CD14-positive monocyte (primary cell): ENCODE data around the gene CLTCL1. TPM values are rescaled to one million over a fixed set of nuclear protein-coding genes. Genes with fewer than 3 reads are reported as not detected.
A peak's percentile ranks its signal among the peaks of the same experiment; 100 is the strongest.
"Not testable (repeated sequence)": the region's sequence is repeated elsewhere in the genome, so short reads cannot be mapped to it uniquely, and the experiment has no call there.

Experiments
- DNase-seq, 3 donors: peaks; one replicate each; pipeline ENCODE4 v3.0.0-alpha.2; 2011 to 2022
- H2AFZ ChIP-seq: 2 replicates; pipeline ENCODE4 v1.6.0; 2012; ENCODE audit warnings: mild to moderate bottlenecking, low read depth, low read length, inconsistent platforms; ENCODE audit not compliant: insufficient read depth, poor library complexity, severe bottlenecking
- H3K27ac ChIP-seq, 2 donors: 1 replicate in 1 of 2; 2 replicates in 1 of 2; pipeline ENCODE4 v1.5.1; 2012 to 2013; ENCODE audit warnings: low read length in 2 of 2, control low read depth in 1 of 2, inconsistent platforms in 1 of 2, low read depth in 1 of 2, mild to moderate bottlenecking in 1 of 2
- H3K27me3 ChIP-seq, 2 donors: one replicate each; pipeline versions ENCODE4 v1.6.0 to v1.6.1; 2011 to 2013; ENCODE audit warnings: low read length in 2 of 2; ENCODE audit not compliant: control insufficient read depth in 2 of 2, insufficient read depth in 2 of 2
- H3K36me3 ChIP-seq, 2 donors: replicated peaks in 1 of 2; 1 replicate in 1 of 2; 2 replicates in 1 of 2; pipeline versions ENCODE4 v1.5.1 to v1.6.1; 2012 to 2013; ENCODE audit warnings: low read length in 2 of 2, control low read depth in 1 of 2, inconsistent platforms in 1 of 2, mild to moderate bottlenecking in 1 of 2; ENCODE audit not compliant: insufficient read depth in 2 of 2, control insufficient read depth in 1 of 2
- H3K4me1 ChIP-seq, 2 donors: 1 replicate in 1 of 2; 2 replicates in 1 of 2; pipeline versions ENCODE4 v1.5.1 to v1.6.1; 2012 to 2013; ENCODE audit warnings: low read length in 2 of 2, control low read depth in 1 of 2, inconsistent platforms in 1 of 2, mild to moderate bottlenecking in 1 of 2, moderate library complexity in 1 of 2; ENCODE audit not compliant: insufficient read depth in 2 of 2, control insufficient read depth in 1 of 2
- H3K4me2 ChIP-seq: replicated peaks from 2 replicates; pipeline ENCODE3; 2012; ENCODE audit warnings: low read length, moderate library complexity, mild to moderate bottlenecking; ENCODE audit not compliant: poor library complexity, severe bottlenecking; ENCODE audit errors: extremely low read depth
- H3K4me3 ChIP-seq, 3 experiments: fragments of 200-600 bp in 1 of 3; sonication (generic) in 1 of 3; replicated peaks in 1 of 3; 1 replicate in 2 of 3; 2 replicates in 1 of 3; pipeline ENCODE4 v1.5.1; 2011 to 2013; ENCODE audit warnings: low read length in 3 of 3, mild to moderate bottlenecking in 3 of 3, control low read depth in 2 of 3, low read depth in 2 of 3, inconsistent platforms in 1 of 3, moderate library complexity in 1 of 3
- H3K79me2 ChIP-seq: 2 replicates; pipeline ENCODE4 v1.6.0; 2012; ENCODE audit warnings: mild to moderate bottlenecking, control low read depth, inconsistent platforms, low read length, moderate library complexity; ENCODE audit not compliant: insufficient read depth
- H3K9ac ChIP-seq: 2 replicates; pipeline ENCODE4 v1.6.0; 2017; ENCODE audit warnings: low read length, mild to moderate bottlenecking; ENCODE audit not compliant: insufficient read depth, poor library complexity, severe bottlenecking
- H3K9me3 ChIP-seq, 2 donors: replicated peaks in 1 of 2; 1 replicate in 1 of 2; 2 replicates in 1 of 2; pipeline versions ENCODE4 v1.5.1 to v1.6.1; 2012 to 2013; ENCODE audit warnings: low read length in 2 of 2, control low read depth in 1 of 2; ENCODE audit not compliant: control insufficient read depth in 1 of 2, insufficient read depth in 1 of 2
- H4K20me1 ChIP-seq: 2 replicates; pipeline ENCODE4 v1.6.0; 2012; ENCODE audit warnings: mild to moderate bottlenecking, low read length, control low read depth, moderate library complexity; ENCODE audit not compliant: insufficient read depth
- H3K27ac Mint-ChIP-seq, 7 donors: one replicate each; pipeline ENCODE4 v1.8.0; 2020; ENCODE audit warnings: mild to moderate bottlenecking in 7 of 7, mixed read lengths in 7 of 7, moderate library complexity in 6 of 7, inconsistent platforms in 2 of 7
- H3K27me3 Mint-ChIP-seq, 3 donors: one replicate each; pipeline ENCODE4 v1.8.0; 2021 to 2022; ENCODE audit warnings: low read depth in 3 of 3, mild to moderate bottlenecking in 3 of 3, mixed read lengths in 3 of 3, moderate library complexity in 3 of 3, inconsistent platforms in 1 of 3
- H3K36me3 Mint-ChIP-seq, 2 donors: one replicate each; pipeline ENCODE4 v1.8.0; 2020; ENCODE audit warnings: mixed read lengths in 2 of 2, inconsistent platforms in 1 of 2, mild to moderate bottlenecking in 1 of 2
- H3K4me1 Mint-ChIP-seq: one replicate; pipeline ENCODE4 v1.8.0; 2020; ENCODE audit warnings: mild to moderate bottlenecking, mixed read lengths
- H3K4me3 Mint-ChIP-seq, 2 donors: one replicate each; pipeline ENCODE4 v1.8.0; 2020; ENCODE audit warnings: mild to moderate bottlenecking in 2 of 2, mixed read lengths in 2 of 2, moderate library complexity in 1 of 2
- H3K9me3 Mint-ChIP-seq, 7 donors: one replicate each; pipeline ENCODE4 v1.8.0; 2020 to 2022; ENCODE audit warnings: mixed read lengths in 7 of 7, mild to moderate bottlenecking in 6 of 7, moderate library complexity in 6 of 7, inconsistent platforms in 2 of 7
- WGBS: methylation state at CpG from one replicate; pipeline ENCODE4 v1.1.5; 2013; ENCODE audit warnings: missing lambda C conversion rate; ENCODE audit not compliant: insufficient coverage; 5-methylcytosine and 5-hydroxymethylcytosine counted together
- intact Hi-C, 2 donors: fragments of 100-400 bp; cut with micrococcal nuclease; formaldehyde crosslinking; loops; one replicate each; pipeline versions ENCODE4 v1.15.0 to v1.15.1; 2023
- polyA plus RNA-seq, 3 donors: library from polyadenylated mRNA; depleted of rRNA in 1 of 3; unstranded in 2 of 3; stranded (reverse) in 1 of 3; fragments of 300-500 nt in 2 of 3; fragments of >200 nt in 1 of 3; fragmentation: Illumina TruSeq in 2 of 3; gene quantifications; 1 replicate in 2 of 3; 2 replicates in 1 of 3; pipeline ENCODE4 v1.2.3, GENCODE V29; 2012 to 2021
- TF ChIP-seq, protein P1 (sequence below): fragments of 200-600 bp; IDR thresholded peaks from one replicate; pipeline ENCODE4 v1.8.0; 2022; ENCODE audit warnings: antibody characterized with exemption, mild to moderate bottlenecking

Gene CLTCL1
- polyA plus RNA-seq, 3 donors, result 5.1 to 17.0 (median 6.1) TPM

- H3K36me3 ChIP-seq, result peaks cover 42 to 60% of the 10 kb centered on the region in 2 donors
- 100% methylated on average over 1 of the region's 3 CpGs for WGBS
- H3K4me2 ChIP-seq, result no peak overlapping the region
- H3K4me3 ChIP-seq, result no peak overlapping the region
- Mint-ChIP-seq H3K9me3 (peaks cover 35 to 55% (median 41%) of the 10 kb centered on the region in 7 donors), H3K36me3 (peaks cover 55 to 64% of the 10 kb centered on the region in 2 donors), H3K4me1 (peaks cover 13% of the 10 kb centered on the region), H3K27ac (no peak overlapping the region), H3K4me3 (no peak overlapping the region), H3K27me3 (no peaks in the 10 kb centered on the region)
- no peak for DNase-seq
- H3K27ac ChIP-seq, result no peak overlapping the region
- no peaks in the 10 kb centered on the region for H3K27me3 ChIP-seq
- H3K9me3 ChIP-seq, result peaks cover 16 to 43% of the 10 kb centered on the region in 2 donors
- no peaks in the 10 kb centered on the region for H4K20me1 ChIP-seq
- peaks cover 4 to 13% of the 10 kb centered on the region in 2 donors for H3K4me1 ChIP-seq
- no peaks in the 10 kb centered on the region for H3K79me2 ChIP-seq
- no peak overlapping the region for H2AFZ ChIP-seq
- no peak overlapping the region for H3K9ac ChIP-seq
- TF ChIP-seq, protein P1, sequence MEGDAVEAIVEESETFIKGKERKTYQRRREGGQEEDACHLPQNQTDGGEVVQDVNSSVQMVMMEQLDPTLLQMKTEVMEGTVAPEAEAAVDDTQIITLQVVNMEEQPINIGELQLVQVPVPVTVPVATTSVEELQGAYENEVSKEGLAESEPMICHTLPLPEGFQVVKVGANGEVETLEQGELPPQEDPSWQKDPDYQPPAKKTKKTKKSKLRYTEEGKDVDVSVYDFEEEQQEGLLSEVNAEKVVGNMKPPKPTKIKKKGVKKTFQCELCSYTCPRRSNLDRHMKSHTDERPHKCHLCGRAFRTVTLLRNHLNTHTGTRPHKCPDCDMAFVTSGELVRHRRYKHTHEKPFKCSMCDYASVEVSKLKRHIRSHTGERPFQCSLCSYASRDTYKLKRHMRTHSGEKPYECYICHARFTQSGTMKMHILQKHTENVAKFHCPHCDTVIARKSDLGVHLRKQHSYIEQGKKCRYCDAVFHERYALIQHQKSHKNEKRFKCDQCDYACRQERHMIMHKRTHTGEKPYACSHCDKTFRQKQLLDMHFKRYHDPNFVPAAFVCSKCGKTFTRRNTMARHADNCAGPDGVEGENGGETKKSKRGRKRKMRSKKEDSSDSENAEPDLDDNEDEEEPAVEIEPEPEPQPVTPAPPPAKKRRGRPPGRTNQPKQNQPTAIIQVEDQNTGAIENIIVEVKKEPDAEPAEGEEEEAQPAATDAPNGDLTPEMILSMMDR, result no peak
- intact Hi-C loops, result loop anchor here in 1 of 2 donors (10.0 kb wide), 1 partner anchor 65 kb away; no protein-coding TSS in a partner anchor
Measured at GRCh38 chr22:19329454-19329853, 37.9 kb upstream of the CLTCL1 start.

GRCh38 chr22:19325296-19325948 lies 33.9 kb upstream of the CLTCL1 start:
- intact Hi-C loops, result loop anchor here in 1 of 2 donors (10.0 kb wide), 1 partner anchor 61 kb away; no protein-coding TSS in a partner anchor
- Histone ChIP-seq H3K9me3 (peaks cover 4 to 31% of the 10 kb centered on the region in 2 donors), H3K9ac (no peak overlapping the region), H3K4me3 (no peak overlapping the region), H3K79me2 (no peaks in the 10 kb centered on the region), H2AFZ (no peak overlapping the region), H4K20me1 (no peaks in the 10 kb centered on the region), H3K4me1 (peaks cover 4 to 27% of the 10 kb centered on the region in 2 donors), H3K27me3 (no peaks in the 10 kb centered on the region), H3K36me3 (peaks cover 13 to 22% of the 10 kb centered on the region in 2 donors), H3K27ac (no peak overlapping the region), H3K4me2 (no peak overlapping the region)
- Mint-ChIP-seq H3K4me1 (peaks cover 25% of the 10 kb centered on the region), H3K27ac (peak overlapping the region in 3 of 7 donors; percentile 2 to 78 (median 58)), H3K4me3 (no peak overlapping the region), H3K9me3 (peaks cover 22 to 46% (median 38%) of the 10 kb centered on the region in 7 donors), H3K27me3 (peaks cover 0 to 2% (median 1%) of the 10 kb centered on the region in 3 donors), H3K36me3 (peaks cover 20 to 25% of the 10 kb centered on the region in 2 donors)
- WGBS, result no CpG with 5 or more reads among the region's 5 CpGs
- TF ChIP-seq, protein P1, result no peak
- peak; percentile 10 to 14 (median 11) for DNase-seq

- peaks cover 25% of the 10 kb centered on the region for H3K4me1 Mint-ChIP-seq
- Histone ChIP-seq H3K9me3 (peaks cover 7 to 18% of the 10 kb centered on the region in 2 donors), H3K4me1 (peaks cover 4 to 27% of the 10 kb centered on the region in 2 donors)
- peaks cover 14 to 44% (median 36%) of the 10 kb centered on the region in 7 donors for H3K9me3 Mint-ChIP-seq
- H3K27ac ChIP-seq, H3K4me3 Mint-ChIP-seq, H2AFZ ChIP-seq, H3K36me3 ChIP-seq, H3K4me3 ChIP-seq, H3K36me3 Mint-ChIP-seq, H3K27me3 ChIP-seq, H4K20me1 ChIP-seq, DNase-seq, H3K9ac ChIP-seq, H3K4me2 ChIP-seq, H3K79me2 ChIP-seq, H3K27me3 Mint-ChIP-seq: not testable (repeated sequence)
- WGBS, result 95% methylated on average over 4 of the region's 6 CpGs
- H3K27ac Mint-ChIP-seq, result peak overlapping the region in 1 of 7 donors; percentile 35
- intact Hi-C loops, result loop anchor here in 1 of 2 donors (10.0 kb wide), 1 partner anchor 59 kb away; no protein-coding TSS in a partner anchor
Measured at GRCh38 chr22:19323420-19323819, 31.9 kb upstream of the CLTCL1 start.
